ENCODE results near the gene MAGI2. TPM values are rescaled to one million over a fixed set of nuclear protein-coding genes. Genes with fewer than 3 reads are reported as not detected.

MAGI2 gene
- total RNA-seq, 1 donor from 2014 or later, result 5.4 TPM

- Histone ChIP-seq H3K9me3 (ENCODE audit: insufficient read depth, low read depth, low read length) (no peaks in the 10 kb centered on the region), H3K4me1 (ENCODE audit: insufficient read depth, low read length) (no peaks in the 10 kb centered on the region), H3K4me3 (ENCODE audit: insufficient read depth, low read depth, low read length) (no peak overlapping the region), H3K36me3 (ENCODE audit: insufficient read depth, low read length) (no peaks in the 10 kb centered on the region), H4K20me1 (ENCODE audit: insufficient read depth, low read length) (no peaks in the 10 kb centered on the region), H2AFZ (ENCODE audit: low read depth, low read length) (no peak overlapping the region), H3K27ac (ENCODE audit: low read depth, low read length) (no peak overlapping the region), H3K27me3 (ENCODE audit: insufficient read depth, low read length) (no peaks in the 10 kb centered on the region), H3K4me2 (ENCODE audit: low read length) (no peak overlapping the region), H3K79me2 (ENCODE audit: insufficient read depth, low read length) (no peaks in the 10 kb centered on the region), H3K9ac (ENCODE audit: low read length) (no peak overlapping the region)
- FAIRE-seq, result peak; percentile 34
- no peak for DNase-seq (ENCODE audit: low read depth)
- no peak overlapping the region for H3K27ac Mint-ChIP-seq (ENCODE audit: unreplicated experiment)
- H3K9me3 Mint-ChIP-seq (ENCODE audit: unreplicated experiment), result no peaks in the 10 kb centered on the region
- H3K4me1 Mint-ChIP-seq (ENCODE audit: low read depth, unreplicated experiment), result no peaks in the 10 kb centered on the region
- TF ChIP-seq CTCF (IDR thresholded peaks at IDR 0.05; ENCODE audit: insufficient read depth, low read depth, low read length) (no peak), EZH2 (IDR thresholded peaks at IDR 0.05; ENCODE audit: insufficient read depth, low read length) (no peak)
- no peaks in the 10 kb centered on the region for H3K36me3 Mint-ChIP-seq (ENCODE audit: low read depth, unreplicated experiment)
- no peaks in the 10 kb centered on the region for H3K27me3 Mint-ChIP-seq (ENCODE audit: low read depth, unreplicated experiment)
- no peak overlapping the region for H3K4me3 Mint-ChIP-seq (ENCODE audit: unreplicated experiment)
Observed at GRCh38 chr7:79471699-79472098, 18.2 kb upstream of the MAGI2 start.

GRCh38 chr7:79471283-79471682 is 17.8 kb upstream of the MAGI2 start:
- Histone ChIP-seq H3K4me1 (ENCODE audit: insufficient read depth, low read length) (no peaks in the 10 kb centered on the region), H3K9me3 (ENCODE audit: insufficient read depth, low read depth, low read length) (no peaks in the 10 kb centered on the region), H3K27me3 (ENCODE audit: insufficient read depth, low read length) (no peaks in the 10 kb centered on the region), H4K20me1 (ENCODE audit: insufficient read depth, low read length) (no peaks in the 10 kb centered on the region), H3K27ac (ENCODE audit: low read depth, low read length) (no peak overlapping the region), H3K9ac (ENCODE audit: low read length) (no peak overlapping the region), H3K4me3 (ENCODE audit: insufficient read depth, low read depth, low read length) (no peak overlapping the region), H2AFZ (ENCODE audit: low read depth, low read length) (no peak overlapping the region), H3K79me2 (ENCODE audit: insufficient read depth, low read length) (no peaks in the 10 kb centered on the region), H3K4me2 (ENCODE audit: low read length) (no peak overlapping the region), H3K36me3 (ENCODE audit: insufficient read depth, low read length) (no peaks in the 10 kb centered on the region)
- no peaks in the 10 kb centered on the region for H3K4me1 Mint-ChIP-seq (ENCODE audit: low read depth, unreplicated experiment)
- no peak overlapping the region for H3K4me3 Mint-ChIP-seq (ENCODE audit: unreplicated experiment)
- no peaks in the 10 kb centered on the region for H3K36me3 Mint-ChIP-seq (ENCODE audit: low read depth, unreplicated experiment)
- DNase-seq (ENCODE audit: low read depth), result peak; percentile 12
- FAIRE-seq, result no peak
- no peak for TF ChIP-seq EZH2 (IDR thresholded peaks at IDR 0.05; ENCODE audit: insufficient read depth, low read length)
- TF ChIP-seq CTCF (IDR thresholded peaks at IDR 0.05; ENCODE audit: insufficient read depth, low read depth, low read length), result no peak
- no peaks in the 10 kb centered on the region for H3K9me3 Mint-ChIP-seq (ENCODE audit: unreplicated experiment)
- H3K27ac Mint-ChIP-seq (ENCODE audit: unreplicated experiment), result no peak overlapping the region
- H3K27me3 Mint-ChIP-seq (ENCODE audit: low read depth, unreplicated experiment), result no peaks in the 10 kb centered on the region

- H3K79me2 ChIP-seq (ENCODE audit: insufficient read depth, low read length), result no peaks in the 10 kb centered on the region
- no peak overlapping the region for H3K4me2 ChIP-seq (ENCODE audit: low read length)
- DNase-seq (ENCODE audit: low read depth), result no peak
- Mint-ChIP-seq H3K4me3 (ENCODE audit: unreplicated experiment) (no peak overlapping the region), H3K4me1 (ENCODE audit: low read depth, unreplicated experiment) (peaks cover 2% of the 10 kb centered on the region), H3K36me3 (ENCODE audit: low read depth, unreplicated experiment) (peaks cover 3% of the 10 kb centered on the region), H3K9me3 (ENCODE audit: unreplicated experiment) (no peaks in the 10 kb centered on the region), H3K27ac (ENCODE audit: unreplicated experiment) (no peak overlapping the region), H3K27me3 (ENCODE audit: low read depth, unreplicated experiment) (no peaks in the 10 kb centered on the region)
- no peak overlapping the region for H3K9ac ChIP-seq (ENCODE audit: low read length)
- FAIRE-seq, result peak; percentile 13
- no peak overlapping the region for H3K4me3 ChIP-seq (ENCODE audit: insufficient read depth, low read depth, low read length)
- H4K20me1 ChIP-seq (ENCODE audit: insufficient read depth, low read length), result peaks cover 3% of the 10 kb centered on the region
- peaks cover 5% of the 10 kb centered on the region for H3K36me3 ChIP-seq (ENCODE audit: insufficient read depth, low read length)
- no peak overlapping the region for H3K27ac ChIP-seq (ENCODE audit: low read depth, low read length)
- H3K9me3 ChIP-seq (ENCODE audit: insufficient read depth, low read depth, low read length), result no peaks in the 10 kb centered on the region
- no peak overlapping the region for H2AFZ ChIP-seq (ENCODE audit: low read depth, low read length)
- TF ChIP-seq CTCF (IDR thresholded peaks at IDR 0.05; ENCODE audit: insufficient read depth, low read depth, low read length) (no peak), EZH2 (IDR thresholded peaks at IDR 0.05; ENCODE audit: insufficient read depth, low read length) (no peak)
- H3K27me3 ChIP-seq (ENCODE audit: insufficient read depth, low read length), result no peaks in the 10 kb centered on the region
- no peaks in the 10 kb centered on the region for H3K4me1 ChIP-seq (ENCODE audit: insufficient read depth, low read length)
Observed at GRCh38 chr7:79465551-79465950, 12.1 kb upstream of the MAGI2 start.

Data from astrocyte (in vitro differentiated cells and primary cell).